HepG2 (cell line): ENCODE results near the gene SETD2. TPM values are rescaled to one million over a fixed set of nuclear protein-coding genes. Genes with fewer than 3 reads are reported as not detected.

Experiments used
- ARNTL ChIP-seq: sonication (generic); formaldehyde crosslinking; IDR thresholded peaks from 2 replicates; pipeline ENCODE4 v1.4.0; 2020; ENCODE audit warnings: mild to moderate bottlenecking, missing genetic modification reagents
- ATF7-NPFF ChIP-seq: sonication (generic); formaldehyde crosslinking; IDR thresholded peaks from 2 replicates; pipeline ENCODE4 v1.8.1; 2023; ENCODE audit warnings: mild to moderate bottlenecking, low read depth, missing genetic modification reagents, moderate library complexity
- ATM ChIP-seq: fragments of 450-650 bp; IDR thresholded peaks from 2 replicates; pipeline ENCODE4 v1.7.1; 2017; ENCODE audit warnings: mild to moderate bottlenecking, borderline replicate concordance
- EED ChIP-seq: sonication (generic); formaldehyde crosslinking; IDR thresholded peaks from 2 replicates; pipeline ENCODE4 v1.5.0; 2020; ENCODE audit warnings: mild to moderate bottlenecking, missing genetic modification reagents
- GABPB1 ChIP-seq: IDR thresholded peaks from 2 replicates; pipeline ENCODE4 v1.6.1; 2016; ENCODE audit warnings: mild to moderate bottlenecking, missing genetic modification reagents, moderate library complexity, missing compliant biosample characterization
- GZF1 ChIP-seq: sonication (generic); formaldehyde crosslinking; IDR thresholded peaks from 2 replicates; pipeline ENCODE4 v1.5.1; 2020; ENCODE audit warnings: mild to moderate bottlenecking, missing genetic modification reagents
- HOXA5 ChIP-seq: sonication (generic); formaldehyde crosslinking; IDR thresholded peaks from 2 replicates; pipeline ENCODE4 v1.4.0; 2020; ENCODE audit warnings: missing genetic modification reagents
- MIXL1 ChIP-seq: IDR thresholded peaks from 2 replicates; pipeline ENCODE4 v1.6.1; 2016
- POLR2A ChIP-seq, 2 experiments: IDR thresholded peaks; 2 replicates each; pipeline ENCODE4 v1.6.1; 2011; ENCODE audit warnings: low read depth in 2 of 2, low read length in 2 of 2, mild to moderate bottlenecking in 1 of 2, moderate library complexity in 1 of 2; ENCODE audit not compliant: insufficient read depth in 1 of 2
- RARG ChIP-seq: sonication (generic); formaldehyde crosslinking; IDR thresholded peaks from 2 replicates; pipeline ENCODE4 v1.4.0; 2020; ENCODE audit warnings: low read depth, mild to moderate bottlenecking, missing genetic modification reagents
- RBM22 ChIP-seq: fragments of 200-400 bp; formaldehyde crosslinking; optimal IDR thresholded peaks from 2 replicates; pipeline ENCODE3; 2017; ENCODE audit warnings: mild to moderate bottlenecking, low read length, moderate library complexity
- RCOR2 ChIP-seq: IDR thresholded peaks from 2 replicates; pipeline ENCODE4 v1.6.1; 2016; ENCODE audit warnings: missing biosample characterization, missing genetic modification reagents
- SMAD9 ChIP-seq: sonication (generic); formaldehyde crosslinking; IDR thresholded peaks from 2 replicates; pipeline ENCODE4 v1.5.1; 2020; ENCODE audit warnings: mild to moderate bottlenecking, missing genetic modification reagents
- ZBTB7B ChIP-seq: sonication (generic); formaldehyde crosslinking; IDR thresholded peaks from 2 replicates; pipeline ENCODE4 v1.4.0; 2020; ENCODE audit warnings: missing genetic modification reagents
- ZFP36L2 ChIP-seq: sonication (generic); formaldehyde crosslinking; IDR thresholded peaks from 2 replicates; pipeline ENCODE4 v1.4.0; 2020; ENCODE audit warnings: missing genetic modification reagents
- ZNF235 ChIP-seq: sonication (generic); formaldehyde crosslinking; IDR thresholded peaks from 2 replicates; pipeline ENCODE4 v1.8.1; 2023; ENCODE audit warnings: mild to moderate bottlenecking, missing genetic modification reagents, borderline replicate concordance
- ZNF614 ChIP-seq: IDR thresholded peaks from 2 replicates; pipeline ENCODE4 v1.6.1; 2018; ENCODE audit warnings: missing biosample characterization, missing genetic modification reagents, inconsistent platforms, borderline replicate concordance
- ZNF761 ChIP-seq: sonication (generic); formaldehyde crosslinking; conservative IDR thresholded peaks from 2 replicates; pipeline ENCODE4 v1.4.0; 2020; ENCODE audit warnings: mild to moderate bottlenecking, missing genetic modification reagents
- ZNF83 ChIP-seq: sonication (generic); formaldehyde crosslinking; IDR thresholded peaks from 2 replicates; pipeline ENCODE4 v1.4.0; 2020; ENCODE audit warnings: missing genetic modification reagents, mild to moderate bottlenecking, borderline replicate concordance
- polyA plus RNA-seq, 8 experiments: library from polyadenylated mRNA; depleted of rRNA in 3 of 8; stranded (reverse) in 7 of 8; unstranded in 1 of 8; fragments of >200 nt; fragmentation: Illumina TruSeq in 4 of 8; extraction: Trizol in 4 of 8; gene quantifications; 2 replicates each; pipeline versions ENCODE4 v1.2.1 to v1.2.3, GENCODE V29; 2011 to 2016; ENCODE audit warnings: low read depth in 4 of 8, missing spikeins in 1 of 8, mixed read lengths in 1 of 8; ENCODE audit not compliant: insufficient read depth in 1 of 8
- total RNA-seq, 5 experiments: library from RNA; depleted of rRNA; stranded (reverse); fragments of >200 nt; fragmentation: Illumina TruSeq; extraction: Trizol; gene quantifications; 2 replicates each; pipeline ENCODE4 v1.2.3, GENCODE V29; 2016; ENCODE audit warnings: low read depth in 1 of 5
- TF ChIP-seq, protein P1 (sequence below): sonication (generic); formaldehyde crosslinking; IDR thresholded peaks from 2 replicates; pipeline ENCODE4 v1.5.0; 2020; ENCODE audit warnings: mild to moderate bottlenecking, missing genetic modification reagents
- TF ChIP-seq, protein P2 (sequence below): sonication (generic); formaldehyde crosslinking; IDR thresholded peaks from 2 replicates; pipeline ENCODE4 v1.8.0; 2022; ENCODE audit warnings: mild to moderate bottlenecking, missing genetic modification reagents, moderate library complexity
- TF ChIP-seq, protein P3 (sequence below): sonication (generic); formaldehyde crosslinking; IDR thresholded peaks from 2 replicates; pipeline ENCODE4 v1.9.0; 2021; ENCODE audit warnings: missing genetic modification reagents, mild to moderate bottlenecking, borderline replicate concordance
- TF ChIP-seq, protein P4 (sequence below): sonication (generic); formaldehyde crosslinking; IDR thresholded peaks from 2 replicates; pipeline ENCODE4 v1.5.0; 2020; ENCODE audit warnings: mild to moderate bottlenecking, missing genetic modification reagents, borderline replicate concordance
- TF ChIP-seq, protein P5 (sequence below): sonication (generic); formaldehyde crosslinking; IDR thresholded peaks from 2 replicates; pipeline ENCODE4 v1.5.0; 2020; ENCODE audit warnings: missing genetic modification reagents

SETD2 gene
- total and polyA plus RNA-seq, 2 of the 13 experiments (the other 11 are each of a cell fraction or from before 2014, with no cell fraction given): 14.2 to 24.2 TPM

DNA sequence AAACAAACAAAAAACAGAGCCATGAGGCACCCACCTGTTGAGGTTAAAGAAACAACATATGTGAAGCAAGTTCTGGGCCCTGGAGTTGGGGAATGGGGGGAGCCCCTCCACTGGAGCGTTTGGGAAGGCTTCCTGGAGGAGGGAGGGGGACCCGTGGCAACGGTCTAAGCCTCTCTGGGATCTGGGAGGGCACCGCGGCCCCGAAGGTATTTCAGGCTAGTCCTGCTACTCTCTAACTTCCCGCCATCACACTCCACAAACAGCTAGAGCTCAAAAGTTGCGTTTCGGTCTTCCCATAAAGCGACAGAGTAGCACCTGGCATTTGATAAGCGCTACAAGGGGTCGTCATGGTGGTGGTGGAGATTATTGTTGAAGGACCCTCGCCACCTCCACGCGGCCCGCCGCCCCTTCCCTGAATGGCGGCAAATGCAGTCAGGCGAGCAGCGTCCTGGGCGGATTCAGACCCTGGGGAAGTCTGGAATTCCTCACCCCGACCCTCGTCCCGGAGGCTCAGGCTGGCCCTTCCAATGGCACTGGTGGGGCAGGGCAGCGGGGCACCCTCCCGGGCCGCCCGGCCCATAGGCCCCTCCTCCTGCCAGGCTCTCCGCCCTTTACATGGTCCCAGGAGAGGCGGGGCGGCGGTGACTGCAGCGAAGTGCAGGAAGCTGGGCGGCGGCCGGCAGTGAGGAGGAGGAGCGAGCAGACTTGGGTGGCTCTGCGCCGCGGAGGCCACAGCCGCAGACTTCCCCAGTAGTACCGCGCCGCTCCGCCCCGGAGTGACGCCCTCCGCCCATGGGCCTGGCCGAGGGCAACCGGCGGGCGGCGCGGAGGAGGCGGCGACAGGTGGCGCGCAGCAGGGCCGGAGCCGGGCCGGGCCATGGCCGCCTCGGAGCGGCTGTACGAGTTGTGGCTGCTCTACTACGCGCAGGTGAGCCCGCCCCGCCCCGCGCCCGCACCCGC lies 184.6 kb downstream of the SETD2 start, which contains the start of gene NBEAL2 (continued):
- TF ChIP-seq ZNF83 (CRISPR knock-in tag) (no peak), ZFP36L2 (CRISPR knock-in tag) (no peak), HOXA5 (CRISPR knock-in tag) (peak; percentile 92), MIXL1 (CRISPR knock-in tag) (no peak), ARNTL (CRISPR knock-in tag) (0 out of 2 replicates have a peak, but pooled peaks have one; percentile 52), RBM22 (no peak), ZBTB7B (CRISPR knock-in tag) (no peak; the same call in 1 of the 2 replicates), ZNF761 (CRISPR knock-in tag) (0 out of 2 replicates have a peak, but pooled peaks have one; percentile 26), SMAD9 (CRISPR knock-in tag) (no peak), ATM (no peak), ZNF235 (CRISPR knock-in tag) (no peak), RARG (CRISPR knock-in tag) (no peak), GABPB1 (CRISPR knock-in tag) (peak; percentile 79), EED (CRISPR knock-in tag) (0 out of 2 replicates have a peak, but pooled peaks have one; percentile 39), ZNF614 (CRISPR knock-in tag) (no peak), GZF1 (CRISPR knock-in tag) (peak; percentile 55; the same call in 1 of the 2 replicates), POLR2A (IDR thresholded peaks at IDR 0.05; ENCODE audit: insufficient read depth in 1 of 2, low read depth in 2 of 2, low read length in 2 of 2) (peak in 1 of 2 experiments; percentile 52; a peak in 1 of 4 replicates), RCOR2 (CRISPR knock-in tag) (no peak), ATF7-NPFF (CRISPR knock-in tag) (peak; percentile 25; the same call in 1 of the 2 replicates)
- TF ChIP-seq, protein P1, sequence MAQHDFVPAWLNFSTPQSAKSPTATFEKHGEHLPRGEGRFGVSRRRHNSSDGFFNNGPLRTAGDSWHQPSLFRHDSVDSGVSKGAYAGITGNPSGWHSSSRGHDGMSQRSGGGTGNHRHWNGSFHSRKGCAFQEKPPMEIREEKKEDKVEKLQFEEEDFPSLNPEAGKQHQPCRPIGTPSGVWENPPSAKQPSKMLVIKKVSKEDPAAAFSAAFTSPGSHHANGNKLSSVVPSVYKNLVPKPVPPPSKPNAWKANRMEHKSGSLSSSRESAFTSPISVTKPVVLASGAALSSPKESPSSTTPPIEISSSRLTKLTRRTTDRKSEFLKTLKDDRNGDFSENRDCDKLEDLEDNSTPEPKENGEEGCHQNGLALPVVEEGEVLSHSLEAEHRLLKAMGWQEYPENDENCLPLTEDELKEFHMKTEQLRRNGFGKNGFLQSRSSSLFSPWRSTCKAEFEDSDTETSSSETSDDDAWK: no peak
- TF ChIP-seq, protein P2, sequence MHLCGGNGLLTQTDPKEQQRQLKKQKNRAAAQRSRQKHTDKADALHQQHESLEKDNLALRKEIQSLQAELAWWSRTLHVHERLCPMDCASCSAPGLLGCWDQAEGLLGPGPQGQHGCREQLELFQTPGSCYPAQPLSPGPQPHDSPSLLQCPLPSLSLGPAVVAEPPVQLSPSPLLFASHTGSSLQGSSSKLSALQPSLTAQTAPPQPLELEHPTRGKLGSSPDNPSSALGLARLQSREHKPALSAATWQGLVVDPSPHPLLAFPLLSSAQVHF: no peak
- TF ChIP-seq, protein P3, sequence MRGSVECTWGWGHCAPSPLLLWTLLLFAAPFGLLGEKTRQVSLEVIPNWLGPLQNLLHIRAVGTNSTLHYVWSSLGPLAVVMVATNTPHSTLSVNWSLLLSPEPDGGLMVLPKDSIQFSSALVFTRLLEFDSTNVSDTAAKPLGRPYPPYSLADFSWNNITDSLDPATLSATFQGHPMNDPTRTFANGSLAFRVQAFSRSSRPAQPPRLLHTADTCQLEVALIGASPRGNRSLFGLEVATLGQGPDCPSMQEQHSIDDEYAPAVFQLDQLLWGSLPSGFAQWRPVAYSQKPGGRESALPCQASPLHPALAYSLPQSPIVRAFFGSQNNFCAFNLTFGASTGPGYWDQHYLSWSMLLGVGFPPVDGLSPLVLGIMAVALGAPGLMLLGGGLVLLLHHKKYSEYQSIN (CRISPR knock-in tag): no peak
- TF ChIP-seq, protein P4, sequence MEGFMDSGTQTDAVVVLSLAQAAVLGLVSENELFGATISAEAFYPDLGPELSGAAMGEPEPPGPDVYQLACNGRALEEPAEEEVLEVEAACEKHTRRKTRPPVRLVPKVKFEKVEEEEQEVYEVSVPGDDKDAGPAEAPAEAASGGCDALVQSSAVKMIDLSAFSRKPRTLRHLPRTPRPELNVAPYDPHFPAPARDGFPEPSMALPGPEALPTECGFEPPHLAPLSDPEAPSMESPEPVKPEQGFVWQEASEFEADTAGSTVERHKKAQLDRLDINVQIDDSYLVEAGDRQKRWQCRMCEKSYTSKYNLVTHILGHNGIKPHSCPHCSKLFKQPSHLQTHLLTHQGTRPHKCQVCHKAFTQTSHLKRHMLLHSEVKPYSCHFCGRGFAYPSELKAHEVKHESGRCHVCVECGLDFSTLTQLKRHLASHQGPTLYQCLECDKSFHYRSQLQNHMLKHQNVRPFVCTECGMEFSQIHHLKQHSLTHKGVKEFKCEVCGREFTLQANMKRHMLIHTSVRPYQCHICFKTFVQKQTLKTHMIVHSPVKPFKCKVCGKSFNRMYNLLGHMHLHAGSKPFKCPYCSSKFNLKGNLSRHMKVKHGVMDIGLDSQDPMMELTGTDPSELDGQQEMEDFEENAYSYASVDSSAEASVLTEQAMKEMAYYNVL (CRISPR knock-in tag): 0 out of 2 replicates have a peak, but pooled peaks have one; percentile 41
- TF ChIP-seq, protein P5, sequence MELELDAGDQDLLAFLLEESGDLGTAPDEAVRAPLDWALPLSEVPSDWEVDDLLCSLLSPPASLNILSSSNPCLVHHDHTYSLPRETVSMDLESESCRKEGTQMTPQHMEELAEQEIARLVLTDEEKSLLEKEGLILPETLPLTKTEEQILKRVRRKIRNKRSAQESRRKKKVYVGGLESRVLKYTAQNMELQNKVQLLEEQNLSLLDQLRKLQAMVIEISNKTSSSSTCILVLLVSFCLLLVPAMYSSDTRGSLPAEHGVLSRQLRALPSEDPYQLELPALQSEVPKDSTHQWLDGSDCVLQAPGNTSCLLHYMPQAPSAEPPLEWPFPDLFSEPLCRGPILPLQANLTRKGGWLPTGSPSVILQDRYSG (CRISPR knock-in tag): no peak
